A549 (cell line): ENCODE data around the gene ISCU. TPM values are rescaled to one million over a fixed set of nuclear protein-coding genes. Genes with fewer than 3 reads are reported as not detected.

ENCODE experiments used
- ATAC-seq, 2 experiments: fragments of 200-7000 bp in 1 of 2; fragments of >200 bp in 1 of 2; cut with Nextera tagmentation in 1 of 2; cut with Tn5 transposase in 1 of 2; 3 replicates each; pipeline versions ENCODE4 v1.8.0 to v1.9.1; 2018 to 2020; ENCODE audit warnings: mild to moderate bottlenecking in 1 of 2, moderate library complexity in 1 of 2
- CTCF ChIA-PET: fragments of 300-600 bp; sonication (Branson Sonifier 250); formaldehyde crosslinking; extraction: SDS; loops from one replicate; lab custom pipeline; 2021; ENCODE audit warnings: antibody characterized with exemption, inconsistent platforms; lab: Yijun Ruan, JAX
- POLR2A ChIA-PET: fragments of 350-600 bp; formaldehyde crosslinking; extraction: SDS; loops from one replicate; lab custom pipeline; 2021; ENCODE audit warnings: antibody characterized with exemption, inconsistent platforms; lab: Yijun Ruan, JAX
- DNase-seq, 2 experiments: peaks; one replicate each; pipeline versions ENCODE4 v3.0.0 to v3.0.0-alpha.2; 2011 to 2016; ENCODE audit warnings: low read depth in 1 of 2, low spot score in 1 of 2
- FAIRE-seq: peaks from 2 replicates; lab custom pipeline; 2011; peaks lifted over from hg19 to GRCh38; lab: Jason Lieb, UNC
- H3K27ac ChIP-seq, 2 experiments: fragments of >200 bp; sonication (Bioruptor Twin); formaldehyde crosslinking; 3 replicates each; pipeline ENCODE4 v1.5.1; 2016 to 2017
- H3K4me1 ChIP-seq: fragments of >200 bp; sonication (Bioruptor Twin); formaldehyde crosslinking; 3 replicates; pipeline ENCODE4 v1.6.1; 2016
- H3K4me2 ChIP-seq: fragments of >200 bp; sonication (Bioruptor Twin); formaldehyde crosslinking; 3 replicates; pipeline ENCODE4 v1.6.1; 2016
- H3K4me3 ChIP-seq: fragments of >200 bp; sonication (Bioruptor Twin); formaldehyde crosslinking; 3 replicates; pipeline ENCODE4 v1.5.1; 2016
- H3K9me3 ChIP-seq: fragments of >200 bp; sonication (Bioruptor Twin); formaldehyde crosslinking; 3 replicates; pipeline ENCODE4 v1.6.1; 2016
- ATOH8 ChIP-seq: fragments of 250-450 bp; sonication (Bioruptor Pico); IDR thresholded peaks from 2 replicates; pipeline ENCODE4 v1.5.0; 2020; ENCODE audit warnings: low read depth, mild to moderate bottlenecking, moderate library complexity
- CTCF ChIP-seq: fragments of >200 bp; sonication (Bioruptor Twin); formaldehyde crosslinking; IDR thresholded peaks from 3 replicates; pipeline ENCODE4 v1.5.1; 2016
- EHF ChIP-seq: fragments of 250-450 bp; sonication (Bioruptor Pico); IDR thresholded peaks from 2 replicates; pipeline ENCODE4 v1.5.0; 2020; ENCODE audit warnings: mild to moderate bottlenecking
- FOSB ChIP-seq: fragments of 250-450 bp; sonication (Bioruptor Pico); IDR thresholded peaks from 2 replicates; pipeline ENCODE4 v1.5.0; 2020; ENCODE audit warnings: mild to moderate bottlenecking, moderate library complexity
- FOSL2 ChIP-seq, 2 experiments: fragments of 450-650 bp in 1 of 2; fragments of >200 bp in 1 of 2; sonication (Bioruptor Twin) in 1 of 2; formaldehyde crosslinking; IDR thresholded peaks; 2 replicates each; pipeline versions ENCODE4 v1.5.0 to v1.6.1; 2016 to 2020; ENCODE audit warnings: mild to moderate bottlenecking in 1 of 2, moderate library complexity in 1 of 2
- FOXS1 ChIP-seq: fragments of 250-450 bp; sonication (Bioruptor Pico); IDR thresholded peaks from 2 replicates; pipeline ENCODE4 v1.5.0; 2020; ENCODE audit warnings: mild to moderate bottlenecking, moderate library complexity
- HDAC2 ChIP-seq: fragments of 200-600 bp; sonication (generic); IDR thresholded peaks from 2 replicates; pipeline ENCODE4 v1.6.1; 2016
- HOXA7 ChIP-seq: fragments of 250-450 bp; sonication (Bioruptor Pico); IDR thresholded peaks from 2 replicates; pipeline ENCODE4 v1.5.0; 2020; ENCODE audit warnings: mild to moderate bottlenecking, moderate library complexity
- MYC ChIP-seq: IDR thresholded peaks from 2 replicates; pipeline ENCODE4 v1.6.1; 2012; ENCODE audit warnings: mild to moderate bottlenecking, inconsistent platforms, low read length, improper control_type of control experiment, borderline replicate concordance
- POLR2A ChIP-seq: IDR thresholded peaks from 2 replicates; pipeline ENCODE4 v1.6.1; 2012; ENCODE audit warnings: mild to moderate bottlenecking, low read length
- POLR2AphosphoS2 ChIP-seq: conservative IDR thresholded peaks from 2 replicates; pipeline ENCODE4 v1.6.1; 2012; ENCODE audit warnings: low read length, improper control_type of control experiment, inconsistent platforms
- RAD21 ChIP-seq, 2 experiments: fragments of >200 bp in 1 of 2; sonication (Bioruptor Twin) in 1 of 2; formaldehyde crosslinking in 1 of 2; IDR thresholded peaks in 1 of 2; conservative IDR thresholded peaks in 1 of 2; 2 replicates in 1 of 2; 3 replicates in 1 of 2; pipeline ENCODE4 v1.6.1; 2012 to 2018; ENCODE audit warnings: inconsistent platforms in 1 of 2
- RCOR1 ChIP-seq: fragments of 150-350 bp; IDR thresholded peaks from 2 replicates; pipeline ENCODE4 v1.6.1; 2014; ENCODE audit warnings: antibody characterized with exemption, low read length, low read depth
- RNF2 ChIP-seq: fragments of 200-600 bp; sonication (generic); IDR thresholded peaks from 2 replicates; pipeline ENCODE4 v1.6.1; 2016; ENCODE audit warnings: low read depth, mild to moderate bottlenecking, antibody characterized with exemption, moderate library complexity, borderline replicate concordance
- SREBF2 ChIP-seq: fragments of 450-650 bp; IDR thresholded peaks from 2 replicates; pipeline ENCODE4 v1.6.1; 2014; ENCODE audit warnings: mild to moderate bottlenecking, moderate library complexity
- TFCP2L1 ChIP-seq: fragments of 250-450 bp; sonication (Bioruptor Pico); IDR thresholded peaks from 2 replicates; pipeline ENCODE4 v1.5.0; 2021; ENCODE audit warnings: mild to moderate bottlenecking
- ZC3H11A ChIP-seq: fragments of 450-650 bp; IDR thresholded peaks from 2 replicates; pipeline ENCODE4 v1.6.1; 2014; ENCODE audit warnings: antibody characterized with exemption, mild to moderate bottlenecking
- ZNF302 ChIP-seq: fragments of 250-450 bp; sonication (Bioruptor Pico); IDR thresholded peaks from 2 replicates; pipeline ENCODE4 v1.9.0; 2021; ENCODE audit warnings: inconsistent platforms, mild to moderate bottlenecking, moderate library complexity
- WGBS: methylation state at CpG from one replicate; pipeline ENCODE4 v1.1.6; 2017; ENCODE audit errors: missing lambda C conversion rate; 5-methylcytosine and 5-hydroxymethylcytosine counted together
- polyA plus RNA-seq, 4 experiments: library from polyadenylated mRNA; depleted of rRNA in 3 of 4; stranded (reverse); fragments of >200 nt; fragmentation: RNase III in 1 of 4; extraction: RNeasy Plus Mini Kit Qiagen cat#74134 plus additional on column Dnase treatment in 1 of 4; gene quantifications; 2 replicates in 3 of 4; 3 replicates in 1 of 4; pipeline ENCODE4 v1.2.3, GENCODE V29; 2011 to 2017
- TF ChIP-seq, protein P1 (sequence below): IDR thresholded peaks from 2 replicates; pipeline ENCODE4 v1.6.1; 2012
- TF ChIP-seq, protein P2 (sequence below): IDR thresholded peaks from 2 replicates; pipeline ENCODE4 v1.6.1; 2012; ENCODE audit warnings: low read depth, borderline replicate concordance

Gene ISCU
- polyA plus RNA-seq, 2 of the 4 experiments (the other 2 are of a cell fraction): 97.5 to 174 TPM

DNA sequence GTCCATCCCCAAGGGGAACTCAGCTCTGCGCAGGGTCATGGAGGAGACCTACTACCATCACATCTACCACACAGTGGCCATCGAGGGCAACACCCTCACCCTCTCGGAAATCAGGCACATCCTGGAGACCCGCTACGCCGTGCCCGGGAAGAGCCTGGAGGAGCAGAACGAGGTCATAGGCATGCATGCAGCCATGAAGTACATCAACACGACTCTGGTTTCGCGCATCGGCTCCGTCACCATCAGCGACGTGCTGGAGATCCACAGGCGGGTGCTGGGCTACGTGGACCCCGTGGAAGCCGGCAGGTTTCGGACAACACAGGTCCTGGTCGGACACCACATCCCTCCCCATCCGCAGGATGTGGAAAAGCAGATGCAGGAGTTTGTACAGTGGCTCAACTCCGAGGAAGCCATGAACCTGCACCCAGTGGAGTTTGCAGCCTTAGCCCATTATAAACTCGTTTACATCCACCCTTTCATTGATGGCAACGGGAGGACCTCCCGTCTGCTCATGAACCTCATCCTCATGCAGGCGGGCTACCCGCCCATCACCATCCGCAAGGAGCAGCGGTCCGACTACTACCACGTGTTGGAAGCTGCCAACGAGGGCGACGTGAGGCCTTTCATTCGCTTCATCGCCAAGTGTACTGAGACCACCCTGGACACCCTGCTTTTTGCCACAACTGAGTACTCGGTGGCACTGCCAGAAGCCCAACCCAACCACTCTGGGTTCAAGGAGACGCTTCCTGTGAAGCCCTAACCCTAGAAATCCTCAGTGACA is 43.5 kb upstream of the ISCU start:
- POLR2A ChIA-PET: no interaction called here

DNA sequence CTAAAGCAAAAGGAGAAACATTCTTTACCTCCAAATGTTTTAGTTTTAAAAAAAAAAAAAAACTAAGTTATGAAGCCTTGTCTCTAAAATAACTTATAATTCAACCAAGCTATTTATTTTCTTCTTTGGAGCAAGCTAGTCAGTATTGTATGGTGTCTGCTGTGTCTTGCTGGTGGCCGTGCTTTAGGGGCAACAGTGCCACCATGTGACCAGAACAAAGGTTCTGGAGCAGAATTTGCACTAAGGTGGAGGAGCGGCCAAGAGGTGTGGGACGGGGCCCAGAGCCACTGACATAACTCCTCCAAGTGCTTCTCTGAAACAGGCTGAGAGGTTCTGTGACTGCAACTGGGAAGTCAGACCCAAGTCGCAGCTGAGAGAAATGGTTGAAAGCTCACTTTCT is 42.8 kb upstream of the ISCU start:
- FAIRE-seq: no peak
- CTCF ChIA-PET: interaction anchor here (0.5 to 1.4 kb wide), 6 partner anchors 12 to 843 kb away, joined by 3 to 4 read pairs (median 3); no protein-coding TSS in a partner anchor
- peak in 1 of 2 experiments; percentile 33 for DNase-seq
- Histone ChIP-seq H3K27ac (no peak overlapping the region), H3K4me3 (no peak overlapping the region), H3K9me3 (no peaks in the 10 kb centered on the region), H3K4me1 (no peaks in the 10 kb centered on the region; the same call in 2 of the 3 replicates), H3K4me2 (no peak overlapping the region)
- no peak for ATAC-seq
- 82% methylated on average over 4 of the region's 4 CpGs for WGBS
- POLR2A ChIA-PET: interaction anchor here (0.6 kb wide), 1 partner anchor 22 kb away, joined by 3 read pairs; no protein-coding TSS in a partner anchor
- TF ChIP-seq RAD21 (conservative IDR thresholded peaks at IDR 0.05 in 1 of 2, IDR thresholded peaks at IDR 0.05 in 1 of 2): 0 out of 5 replicates have a peak, but pooled peaks of 1 of the 2 experiments have one; percentile 5
- peak; percentile 17; the same call in 1 of the 3 replicates for TF ChIP-seq CTCF
- TF ChIP-seq, protein P1, sequence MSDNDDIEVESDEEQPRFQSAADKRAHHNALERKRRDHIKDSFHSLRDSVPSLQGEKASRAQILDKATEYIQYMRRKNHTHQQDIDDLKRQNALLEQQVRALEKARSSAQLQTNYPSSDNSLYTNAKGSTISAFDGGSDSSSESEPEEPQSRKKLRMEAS: no peak

More for the DNA sequence above, 43.5 kb upstream of the ISCU start:
- no peak for TF ChIP-seq RCOR1
- TF ChIP-seq FOXS1 (CRISPR knock-in tag): no peak
- TF ChIP-seq MYC: no peak
- TF ChIP-seq HOXA7 (CRISPR knock-in tag): no peak
- TF ChIP-seq, protein P2, sequence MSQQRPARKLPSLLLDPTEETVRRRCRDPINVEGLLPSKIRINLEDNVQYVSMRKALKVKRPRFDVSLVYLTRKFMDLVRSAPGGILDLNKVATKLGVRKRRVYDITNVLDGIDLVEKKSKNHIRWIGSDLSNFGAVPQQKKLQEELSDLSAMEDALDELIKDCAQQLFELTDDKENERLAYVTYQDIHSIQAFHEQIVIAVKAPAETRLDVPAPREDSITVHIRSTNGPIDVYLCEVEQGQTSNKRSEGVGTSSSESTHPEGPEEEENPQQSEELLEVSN: no peak
- no peak for TF ChIP-seq FOSB (CRISPR knock-in tag)
- TF ChIP-seq ZC3H11A: no peak
- no peak for TF ChIP-seq POLR2AphosphoS2
- no peak for TF ChIP-seq ATOH8
- TF ChIP-seq HDAC2: no peak
- no peak for TF ChIP-seq RNF2
- TF ChIP-seq ZNF302 (CRISPR knock-in tag): no peak
- TF ChIP-seq EHF (CRISPR knock-in tag): no peak
- no peak for TF ChIP-seq FOSL2 (IDR thresholded peaks at IDR 0.05)
- TF ChIP-seq FOSL2 (CRISPR knock-in tag; IDR thresholded peaks at IDR 0.05): no peak
- no peak for TF ChIP-seq POLR2A
- Histone ChIP-seq H3K4me1 (no peaks in the 10 kb centered on the region; the same call in 2 of the 3 replicates), H3K4me2 (no peak overlapping the region), H3K4me3 (no peak overlapping the region), H3K9me3 (no peaks in the 10 kb centered on the region), H3K27ac (no peak overlapping the region)
- no peak for DNase-seq
- WGBS: 96% methylated on average over 39 of the region's 39 CpGs
- CTCF ChIA-PET: interaction anchor here (0.5 to 4.1 kb wide), 5 partner anchors 12 to 843 kb away, joined by 3 to 15 read pairs (median 3); no protein-coding TSS in a partner anchor
- ATAC-seq: no peak
- no peak for FAIRE-seq

GRCh38 chr12:108523365-108523764 is 39.0 kb upstream of the ISCU start:
- FAIRE-seq (no peak), DNase-seq (no peak)
- 92% methylated on average over 14 of the region's 14 CpGs for WGBS
- Histone ChIP-seq H3K27ac (no peak overlapping the region), H3K4me1 (no peaks in the 10 kb centered on the region), H3K4me2 (no peak overlapping the region)
- POLR2A ChIA-PET: no interaction called here
- TF ChIP-seq SREBF2 (no peak), TFCP2L1 (CRISPR knock-in tag) (no peak)
- TF ChIP-seq, protein P2: no peak
- TF ChIP-seq, all 56 proteins: peak for 0
- no peak for ATAC-seq
- no peaks in the 10 kb centered on the region for H3K9me3 ChIP-seq
- CTCF ChIA-PET: interaction anchor here (1.4 kb wide), 1 partner anchor 10 kb away, joined by 4 read pairs; no protein-coding TSS in a partner anchor
- no peak overlapping the region for H3K4me3 ChIP-seq
